A673 (cell line): Measurements from ENCODE around the gene OPRM1. TPM values are rescaled to one million over a fixed set of nuclear protein-coding genes. Genes with fewer than 3 reads are reported as not detected.

Experiments
- BruUV-seq: library from RNA; stranded (reverse); fragments of 400-500 nt; replicated peaks from 2 replicates; lab custom pipeline; 2021; lab: Mats Ljungman, UMichigan
- CTCF ChIA-PET: fragments of 300-600 bp; sonication (Branson Sonifier 250); formaldehyde crosslinking; loops from one replicate; lab custom pipeline; 2022; ENCODE audit warnings: antibody characterized with exemption; lab: Charles Lee
- POLR2A ChIA-PET: fragments of 300-600 bp; sonication (Branson Sonifier 250); formaldehyde crosslinking; loops from one replicate; lab custom pipeline; 2022; ENCODE audit warnings: antibody characterized with exemption; ENCODE audit not compliant: low non-redundant PET; lab: Charles Lee
- DNase-seq: peaks from one replicate; pipeline ENCODE4 v3.0.0-alpha.2; 2015; ENCODE audit warnings: low spot score
- H3K27ac ChIP-seq: fragments of 200-600 bp; sonication (generic); 2 replicates; pipeline ENCODE4 v1.5.1; 2016; ENCODE audit warnings: mixed run types, low read depth, mild to moderate bottlenecking, mixed read lengths, antibody characterized with exemption, low read length; ENCODE audit not compliant: poor library complexity, severe bottlenecking
- H3K27me3 ChIP-seq: fragments of 200-600 bp; sonication (generic); replicated peaks from 2 replicates; pipeline ENCODE4 v1.6.1; 2017; ENCODE audit warnings: mixed run types, low read depth, mild to moderate bottlenecking, mixed read lengths, antibody characterized with exemption, low read length; ENCODE audit not compliant: insufficient read depth, poor library complexity
- H3K36me3 ChIP-seq: fragments of 200-600 bp; sonication (generic); 2 replicates; pipeline ENCODE4 v1.6.1; 2016; ENCODE audit warnings: mixed run types, mild to moderate bottlenecking, mixed read lengths, antibody characterized with exemption, low read length; ENCODE audit not compliant: insufficient read depth, poor library complexity, severe bottlenecking
- H3K4me1 ChIP-seq: fragments of 200-600 bp; sonication (generic); 2 replicates; pipeline ENCODE4 v1.6.1; 2017; ENCODE audit warnings: mixed run types, mild to moderate bottlenecking, mixed read lengths, antibody characterized with exemption, low read length; ENCODE audit not compliant: insufficient read depth, poor library complexity, severe bottlenecking
- H3K4me3 ChIP-seq: fragments of 200-600 bp; sonication (generic); 2 replicates; pipeline ENCODE4 v1.5.1; 2016; ENCODE audit warnings: low read depth, mixed run types, mild to moderate bottlenecking, mixed read lengths, low read length; ENCODE audit not compliant: poor library complexity, severe bottlenecking
- H3K9me3 ChIP-seq: fragments of 200-600 bp; sonication (generic); 2 replicates; pipeline ENCODE4 v1.6.1; 2016; ENCODE audit warnings: mixed run types, low read depth, mild to moderate bottlenecking, mixed read lengths, antibody characterized with exemption, low read length; ENCODE audit not compliant: poor library complexity, severe bottlenecking
- CTCF ChIP-seq: fragments of 300-800, 200-600 bp; sonication (generic); conservative IDR thresholded peaks from 2 replicates; pipeline ENCODE4 v1.5.1; 2017; ENCODE audit warnings: low read depth, mild to moderate bottlenecking, antibody characterized with exemption, low read length, moderate library complexity, mixed read lengths
- EZH2 ChIP-seq: fragments of 200-600 bp; sonication (generic); IDR thresholded peaks from 2 replicates; pipeline ENCODE4 v1.6.1; 2017; ENCODE audit warnings: borderline replicate concordance, low read depth, mild to moderate bottlenecking, mixed read lengths, antibody characterized with exemption, low read length; ENCODE audit not compliant: poor library complexity, severe bottlenecking
- intact Hi-C: fragments of 100-400 bp; cut with micrococcal nuclease; formaldehyde crosslinking; loops from one replicate; pipeline ENCODE4 v1.10.0; 2022; ENCODE audit not compliant: unreplicated experiment
- total RNA-seq: library from RNA; stranded (reverse); gene quantifications from 2 replicates; pipeline ENCODE4 v1.2.3, GENCODE V29; 2021

OPRM1 gene
- total RNA-seq, 1 experiment from 2014 or later, result not detected

GRCh38 chr6:154229786-154230185, 190.7 kb downstream of the OPRM1 start:
- ChIA-PET POLR2A (no interaction called here), CTCF (no interaction called here)
- no peak overlapping the region for H3K27ac ChIP-seq
- no peaks in the 10 kb centered on the region for H3K9me3 ChIP-seq
- no peaks in the 10 kb centered on the region for H3K36me3 ChIP-seq
- DNase-seq, result no peak
- H3K4me1 ChIP-seq, result no peaks in the 10 kb centered on the region
- no TSS peak for BruUV-seq
- intact Hi-C loops, result no loop called here
- no peak for TF ChIP-seq CTCF
- TF ChIP-seq EZH2, result no peak
- H3K27me3 ChIP-seq, result no peaks in the 10 kb centered on the region
- H3K4me3 ChIP-seq, result no peak overlapping the region

- Histone ChIP-seq H3K4me1 (no peaks in the 10 kb centered on the region), H3K4me3 (no peak overlapping the region), H3K36me3 (no peaks in the 10 kb centered on the region), H3K27me3 (no peaks in the 10 kb centered on the region), H3K27ac (no peak overlapping the region), H3K9me3 (no peaks in the 10 kb centered on the region)
- TF ChIP-seq CTCF (no peak), EZH2 (no peak)
- intact Hi-C loops, result no loop called here
- no peak for DNase-seq
- ChIA-PET POLR2A (interaction anchor here (0.7 kb wide), 1 partner anchor 381 kb away, joined by 4 read pairs; no protein-coding TSS in a partner anchor), CTCF (no interaction called here)
- no TSS peak for BruUV-seq
Observed at GRCh38 chr6:154230393-154230792, 191.4 kb downstream of the OPRM1 start.

GRCh38 chr6:154230910-154231595, 192.0 kb downstream of the OPRM1 start:
- Histone ChIP-seq H3K36me3 (no peaks in the 10 kb centered on the region), H3K4me1 (no peaks in the 10 kb centered on the region), H3K4me3 (no peak overlapping the region), H3K9me3 (no peaks in the 10 kb centered on the region), H3K27me3 (no peaks in the 10 kb centered on the region), H3K27ac (no peak overlapping the region)
- ChIA-PET CTCF (no interaction called here), POLR2A (interaction anchor here (0.6 to 0.7 kb wide), 2 partner anchors 157 to 380 kb away, joined by 3 to 4 read pairs; no protein-coding TSS in a partner anchor)
- TF ChIP-seq EZH2 (no peak), CTCF (no peak)
- intact Hi-C loops, result no loop called here
- no peak for DNase-seq
- BruUV-seq, result no TSS peak
